HCT116 (cell line): Measurements from ENCODE around the gene OR7A5. TPM values are rescaled to one million over a fixed set of nuclear protein-coding genes. Genes with fewer than 3 reads are reported as not detected.

ENCODE experiments used
- total RNA-seq: library from RNA; stranded (reverse); gene quantifications from one replicate; pipeline ENCODE4 v1.2.1, GENCODE V29; 2021; ENCODE audit not compliant: unreplicated experiment

The OR7A5 gene
- total RNA-seq, 1 experiment from 2014 or later = not detected

Other genes with a start within 250 kb of the OR7A5 start
- not detected for gene ADGRE3, start 160.3 kb downstream of the OR7A5 start, total RNA-seq
- gene ZNF333, start 145.1 kb downstream of the OR7A5 start, total RNA-seq = 9.2 TPM
- gene ADGRE2, start 56.6 kb downstream of the OR7A5 start, total RNA-seq = 8.4 TPM
- not detected for gene OR7C1, start within 50 bp of the OR7A5 start, total RNA-seq
- not detected for gene OR7A10, start 13.7 kb upstream of the OR7A5 start, total RNA-seq
- not detected for gene OR7A17, start 50.9 kb upstream of the OR7A5 start, total RNA-seq
- gene OR7C2, start 106.3 kb upstream of the OR7A5 start, total RNA-seq = not detected
- not detected for gene SLC1A6, start 144.7 kb upstream of the OR7A5 start, total RNA-seq
- gene CASP14, start 214.3 kb upstream of the OR7A5 start, total RNA-seq = not detected
- not detected for gene OR1I1, start 247.0 kb upstream of the OR7A5 start, total RNA-seq